Spinal cord (tissue), 10 donors: ENCODE data around the gene ZNF445. TPM values are rescaled to one million over a fixed set of nuclear protein-coding genes. Genes with fewer than 3 reads are reported as not detected.
"Not testable (repeated sequence)": the region's sequence is repeated elsewhere in the genome, so short reads cannot be mapped to it uniquely, and the experiment has no call there.

ENCODE experiments used
- DNase-seq, 6 donors: peaks; one replicate each; pipeline versions ENCODE4 v3.0.0 to v3.0.0-alpha.2; 2013 to 2015; ENCODE audit warnings: low spot score in 6 of 6, low read depth in 4 of 6
- H3K27ac ChIP-seq: one replicate; pipeline ENCODE4 v1.5.1; 2013; ENCODE audit warnings: low read depth, low read length, control low read depth
- H3K27me3 ChIP-seq: one replicate; pipeline ENCODE4 v1.6.1; 2013; ENCODE audit warnings: low read length; ENCODE audit not compliant: control insufficient read depth, insufficient read depth
- H3K36me3 ChIP-seq: one replicate; pipeline ENCODE4 v1.6.1; 2013; ENCODE audit warnings: low read length; ENCODE audit not compliant: control insufficient read depth, insufficient read depth
- H3K4me1 ChIP-seq: one replicate; pipeline ENCODE4 v1.6.1; 2013; ENCODE audit warnings: low read length; ENCODE audit not compliant: control insufficient read depth, insufficient read depth
- H3K4me3 ChIP-seq: one replicate; pipeline ENCODE4 v1.5.1; 2013; ENCODE audit warnings: low read depth, low read length, control low read depth
- H3K9me3 ChIP-seq: one replicate; pipeline ENCODE4 v1.6.1; 2013; ENCODE audit warnings: low read length; ENCODE audit not compliant: control insufficient read depth, insufficient read depth
- WGBS: methylation state at CpG from one replicate; pipeline ENCODE4 v1.1.5; 2013; ENCODE audit warnings: missing lambda C conversion rate; ENCODE audit not compliant: insufficient coverage; 5-methylcytosine and 5-hydroxymethylcytosine counted together
- polyA plus RNA-seq, 2 donors: library from polyadenylated mRNA; unstranded; fragments of 120-200 nt; gene quantifications; one replicate each; pipeline ENCODE4 v1.2.1, GENCODE V29; 2013; ENCODE audit not compliant: insufficient read length in 2 of 2
- total RNA-seq, 2 donors: library from RNA; depleted of rRNA in 1 of 2; stranded (reverse); fragments of 120-200 nt in 1 of 2; fragments of >200 nt in 1 of 2; gene quantifications; one replicate each; pipeline versions ENCODE4 v1.2.3 to v1.2.4, GENCODE V29; 2013 to 2014
- donor health status: healthy.

The ZNF445 gene
- total and polyA plus RNA-seq, 4 donors: 19.7 to 33.8 (median 24.3) TPM

DNA sequence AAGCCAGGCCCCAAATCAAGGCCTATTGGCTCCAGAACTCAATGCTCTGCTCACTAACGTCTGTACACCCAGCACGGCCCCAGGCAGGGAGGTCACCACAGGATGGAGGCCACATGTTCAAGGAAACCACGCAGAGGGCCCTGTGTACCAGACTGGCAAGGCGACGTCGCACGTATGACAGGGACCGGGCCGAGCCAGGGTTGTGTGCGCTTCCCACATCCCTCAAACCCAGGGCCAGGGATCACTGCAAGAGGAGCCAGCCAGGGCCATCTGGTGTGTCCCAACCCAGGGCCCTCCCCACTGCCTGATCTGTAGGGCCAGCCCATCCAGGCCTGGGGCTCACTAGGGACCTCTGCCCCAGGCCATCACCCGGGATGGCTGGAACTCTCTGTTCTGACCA is 62.0 kb downstream of the ZNF445 start:
- DNase-seq: no peak
- Histone ChIP-seq H3K4me3 (no peak overlapping the region), H3K9me3 (no peaks in the 10 kb centered on the region), H3K4me1 (no peaks in the 10 kb centered on the region), H3K27me3 (no peaks in the 10 kb centered on the region), H3K36me3 (peaks cover 4% of the 10 kb centered on the region), H3K27ac (no peak overlapping the region)
- WGBS: 95% methylated on average over 10 of the region's 11 CpGs

DNA sequence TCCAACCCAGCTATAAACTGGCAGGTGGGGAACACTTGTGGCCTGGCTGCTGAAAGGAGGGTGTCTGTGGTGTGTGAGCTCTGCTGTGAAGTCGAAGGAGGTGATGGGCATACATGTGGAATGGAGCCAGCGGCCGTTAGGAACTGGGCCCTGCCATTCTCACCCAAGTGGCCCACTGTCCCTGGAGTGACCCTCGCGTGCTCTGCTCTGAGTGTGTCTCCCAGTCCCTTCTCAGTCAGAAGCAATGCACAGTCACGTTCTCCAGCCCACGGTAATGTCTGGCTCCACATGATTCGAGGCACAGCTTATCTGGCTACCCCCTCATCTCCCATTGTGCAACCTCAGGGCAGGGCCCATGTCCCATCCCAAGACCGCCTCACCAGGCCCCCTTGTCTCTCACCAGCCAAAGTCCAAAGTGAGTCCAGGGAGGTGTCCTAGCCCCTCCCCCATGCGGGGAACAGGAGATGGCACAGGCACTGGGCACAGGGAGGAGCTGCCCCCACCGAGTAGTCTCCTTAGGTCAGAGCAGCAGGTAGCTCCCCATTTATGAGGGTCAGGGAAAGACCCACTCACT is 62.9 kb downstream of the ZNF445 start:
- no peaks in the 10 kb centered on the region for H3K9me3 ChIP-seq
- WGBS: 83% methylated on average over 11 of the region's 11 CpGs
- no peak overlapping the region for H3K4me3 ChIP-seq
- no peaks in the 10 kb centered on the region for H3K4me1 ChIP-seq
- no peak overlapping the region for H3K27ac ChIP-seq
- no peak for DNase-seq
- H3K27me3 ChIP-seq: no peaks in the 10 kb centered on the region
- H3K36me3 ChIP-seq: peaks cover 11% of the 10 kb centered on the region

DNA sequence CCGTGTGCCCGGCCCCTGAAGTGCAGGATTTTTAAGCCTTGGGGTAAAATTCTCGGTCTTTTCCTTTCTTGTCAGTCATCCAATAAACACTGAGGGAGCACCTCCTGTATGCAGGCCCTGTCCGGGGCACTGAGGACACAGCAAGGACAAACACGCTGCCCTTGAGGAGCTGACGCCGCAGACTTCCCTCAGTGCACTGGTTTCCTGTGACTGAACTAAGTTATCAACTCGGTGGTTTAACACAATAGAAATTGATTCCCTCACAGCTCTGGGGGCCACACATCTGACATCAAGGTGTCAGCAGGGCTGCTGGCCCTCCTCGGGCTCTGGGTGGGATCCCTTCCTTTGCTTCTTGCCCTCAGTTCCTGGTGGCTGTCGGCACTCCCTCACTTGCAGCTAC is 65.1 kb downstream of the ZNF445 start:
- Histone ChIP-seq H3K9me3 (no peaks in the 10 kb centered on the region), H3K27me3 (no peaks in the 10 kb centered on the region), H3K36me3 (peaks cover 13% of the 10 kb centered on the region), H3K27ac (no peak overlapping the region), H3K4me1 (no peaks in the 10 kb centered on the region), H3K4me3 (no peak overlapping the region)
- 85% methylated on average over 10 of the region's 10 CpGs for WGBS
- no peak for DNase-seq

DNA sequence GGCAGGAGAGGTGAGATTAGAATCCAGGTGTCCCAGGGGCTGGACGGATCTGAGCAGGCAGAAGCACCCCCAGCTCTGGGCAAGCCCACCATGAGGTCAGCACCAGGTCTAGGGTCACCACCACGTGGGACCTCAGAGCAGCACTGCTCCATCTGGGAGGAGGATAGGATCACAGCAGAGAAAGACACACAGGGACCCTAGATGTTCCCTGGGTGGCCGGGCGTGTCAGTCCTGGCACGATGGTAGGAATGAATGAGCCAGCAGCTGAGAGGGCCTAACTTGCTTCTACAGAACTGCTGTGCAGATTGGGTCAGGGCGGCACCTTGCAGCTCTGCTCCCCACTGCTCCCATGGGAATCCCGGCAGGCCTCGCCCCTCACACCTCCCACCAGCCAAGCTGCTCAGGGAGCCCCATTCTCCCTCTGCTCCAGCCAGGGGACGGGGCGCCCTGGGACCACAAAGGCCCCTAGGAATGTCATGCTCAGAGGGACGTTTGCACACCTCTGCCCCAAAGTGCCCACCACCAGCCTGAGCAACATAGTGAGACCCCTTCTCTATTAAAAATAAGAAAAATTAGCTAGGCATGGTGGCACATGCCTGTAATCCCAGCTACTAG is 66.3 kb downstream of the ZNF445 start:
- no peaks in the 10 kb centered on the region for H3K9me3 ChIP-seq
- 80% methylated on average over 9 of the region's 11 CpGs for WGBS
- no peak for DNase-seq

DNA sequence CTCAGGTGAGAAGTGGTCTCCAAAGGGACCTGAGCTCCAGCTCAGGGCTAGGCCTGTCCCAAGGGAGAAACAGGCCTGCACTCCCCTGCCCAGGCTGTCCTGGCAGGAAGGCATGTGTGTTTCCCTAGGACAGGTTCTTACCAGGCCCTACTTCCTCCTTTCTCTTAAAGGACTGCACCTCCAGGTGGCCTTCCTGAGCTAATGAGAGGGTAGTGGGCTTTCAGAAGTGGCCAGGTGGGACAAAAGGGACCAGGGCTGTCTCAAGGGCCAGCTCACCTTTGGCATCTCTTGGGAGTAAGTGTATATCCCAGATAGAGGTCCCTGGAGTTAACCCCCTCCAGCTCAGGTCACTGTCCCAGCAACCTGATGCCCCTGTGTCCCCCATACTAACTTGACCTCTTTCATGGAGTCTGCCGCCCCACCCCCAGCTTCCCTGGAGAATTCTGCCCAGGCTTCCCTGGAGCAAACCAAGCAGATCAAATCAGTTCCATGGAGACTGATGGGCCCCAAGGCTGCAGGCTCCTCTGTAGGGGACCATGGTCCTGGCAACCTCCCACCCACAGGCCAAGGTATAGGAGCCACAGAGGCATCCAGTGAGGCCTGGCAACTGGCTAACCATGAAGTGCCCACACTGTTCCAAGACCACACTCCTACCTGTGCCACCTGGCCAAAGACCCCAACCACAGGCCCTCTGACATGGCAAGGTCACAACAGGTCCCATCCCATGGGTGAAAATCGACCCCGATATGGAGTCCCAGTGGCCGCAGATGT is 67.6 kb downstream of the ZNF445 start:
- 70% methylated on average over 4 of the region's 4 CpGs for WGBS
- Histone ChIP-seq H3K27ac (no peak overlapping the region), H3K4me1 (no peaks in the 10 kb centered on the region), H3K36me3 (peaks cover 13% of the 10 kb centered on the region), H3K9me3 (no peaks in the 10 kb centered on the region), H3K4me3 (no peak overlapping the region), H3K27me3 (no peaks in the 10 kb centered on the region)
- no peak for DNase-seq

More for the DNA sequence above, 66.3 kb downstream of the ZNF445 start:
- Histone ChIP-seq H3K4me3 (no peak overlapping the region), H3K27ac (no peak overlapping the region), H3K4me1 (no peaks in the 10 kb centered on the region), H3K36me3 (peaks cover 13% of the 10 kb centered on the region), H3K27me3 (no peaks in the 10 kb centered on the region)

DNA sequence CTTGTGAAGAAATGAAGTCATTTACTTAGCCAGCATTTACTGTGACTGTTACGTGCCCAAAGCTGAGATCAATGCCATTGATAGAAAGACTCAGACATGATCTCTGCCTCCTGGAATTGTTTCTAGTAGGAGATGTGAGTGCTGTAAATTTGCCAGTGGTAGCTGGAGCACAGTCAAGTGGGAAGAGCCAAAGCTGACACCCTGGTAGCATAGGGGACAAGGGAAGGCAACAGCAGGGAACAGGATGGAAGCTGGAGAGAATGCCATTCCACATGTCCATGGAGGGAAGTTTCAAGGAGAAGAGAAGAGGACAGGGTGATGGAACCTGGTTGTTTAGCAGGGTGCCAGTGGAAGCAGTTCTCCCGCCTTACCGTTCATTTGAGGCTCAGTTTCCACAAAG is 74.9 kb downstream of the ZNF445 start:
- Histone ChIP-seq H3K27ac (no peak overlapping the region), H3K36me3 (peaks cover 20% of the 10 kb centered on the region), H3K9me3 (no peaks in the 10 kb centered on the region), H3K27me3 (no peaks in the 10 kb centered on the region), H3K4me3 (no peak overlapping the region), H3K4me1 (no peaks in the 10 kb centered on the region)
- DNase-seq: no peak
- WGBS: no CpG with 5 or more reads among the region's 3 CpGs

DNA sequence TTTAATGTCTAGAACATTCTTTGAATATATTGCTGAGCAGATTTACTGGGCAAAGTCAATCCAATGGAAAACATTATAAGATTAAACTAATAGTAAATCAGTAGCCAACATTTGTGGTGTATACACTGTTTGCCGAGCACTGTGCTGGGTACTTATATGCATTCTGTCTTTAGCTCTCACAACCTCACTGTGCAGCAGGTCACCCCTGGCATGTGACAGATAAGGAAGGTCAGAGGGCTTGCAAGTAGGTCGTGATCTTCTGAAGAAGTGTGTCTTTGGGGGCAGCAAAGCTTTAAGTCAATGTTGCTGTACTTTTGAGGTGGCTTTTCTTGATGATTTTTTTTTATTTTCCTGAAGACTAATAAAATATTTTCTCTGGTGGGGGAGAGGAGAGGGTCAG is 76.7 kb downstream of the ZNF445 start:
- no peak overlapping the region for H3K27ac ChIP-seq
- no peaks in the 10 kb centered on the region for H3K9me3 ChIP-seq
- peaks cover 20% of the 10 kb centered on the region for H3K36me3 ChIP-seq
- no peak for DNase-seq
- no peaks in the 10 kb centered on the region for H3K27me3 ChIP-seq
- no peaks in the 10 kb centered on the region for H3K4me1 ChIP-seq
- WGBS: no CpG with 5 or more reads among the region's 2 CpGs
- H3K4me3 ChIP-seq: no peak overlapping the region

DNA sequence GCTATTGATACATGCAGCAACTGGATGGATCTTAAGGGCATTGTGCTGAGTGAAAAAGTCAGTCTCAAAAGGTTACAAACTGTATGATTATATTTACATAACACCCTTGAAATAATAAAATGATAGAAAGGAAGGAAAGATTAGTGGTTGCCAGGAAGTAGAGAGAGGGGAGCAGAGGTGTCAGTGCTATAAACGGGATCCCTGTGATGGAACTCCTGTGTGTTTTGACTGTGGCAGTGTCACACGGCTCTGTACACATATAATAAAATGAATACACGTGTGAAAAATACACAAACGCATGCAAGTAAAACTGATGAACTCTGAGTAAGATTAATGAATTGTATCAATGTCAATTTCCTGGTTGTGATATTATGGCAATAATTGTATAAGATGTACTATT is 78.6 kb downstream of the ZNF445 start:
- WGBS: 60% methylated on average over 1 of the region's 4 CpGs
- Histone ChIP-seq H3K27me3 (no peaks in the 10 kb centered on the region), H3K4me3 (no peak overlapping the region), H3K36me3 (peaks cover 14% of the 10 kb centered on the region), H3K4me1 (no peaks in the 10 kb centered on the region), H3K9me3 (no peaks in the 10 kb centered on the region), H3K27ac (no peak overlapping the region)
- DNase-seq: no peak

DNA sequence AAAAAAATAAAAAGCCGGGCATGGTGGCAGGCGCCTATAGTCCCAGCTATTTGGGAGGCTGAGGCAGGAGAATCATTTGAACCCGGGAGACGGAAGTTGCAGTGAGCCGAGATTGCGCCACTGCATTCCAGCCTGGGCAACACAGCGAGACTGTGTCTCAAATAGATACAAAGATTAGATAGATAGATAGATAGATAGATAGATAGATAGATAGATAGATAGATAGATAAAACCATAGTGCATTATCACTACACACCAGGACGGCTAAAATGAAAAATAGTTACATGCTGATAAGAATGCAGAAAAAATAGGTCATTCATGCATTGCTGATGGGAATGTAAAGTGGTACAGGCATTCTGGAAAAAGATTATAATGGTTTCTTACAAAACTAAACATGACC is 79.2 kb downstream of the ZNF445 start:
- not testable (repeated sequence) for H3K27ac ChIP-seq
- 100% methylated on average over 4 of the region's 8 CpGs for WGBS

More for the DNA sequence above, 79.2 kb downstream of the ZNF445 start:
- not testable (repeated sequence) for H3K9me3 ChIP-seq, H3K4me1 ChIP-seq, H3K4me3 ChIP-seq, H3K27me3 ChIP-seq, DNase-seq
- H3K36me3 ChIP-seq: peaks cover 11% of the 10 kb centered on the region
